HG03066 (cell line): ENCODE measurements around the gene LITAFD.

Source experiments
- ATAC-seq: cut with Tn5 transposase; IDR thresholded peaks from one replicate; pipeline ENCODE4 v1.9.1; 2021; ENCODE audit warnings: low read depth; ENCODE audit not compliant: unreplicated experiment

LITAFD gene

GRCh38 chr16:8890549-8890921 lies 8.4 kb downstream of the LITAFD start:
- no peak for ATAC-seq

DNA sequence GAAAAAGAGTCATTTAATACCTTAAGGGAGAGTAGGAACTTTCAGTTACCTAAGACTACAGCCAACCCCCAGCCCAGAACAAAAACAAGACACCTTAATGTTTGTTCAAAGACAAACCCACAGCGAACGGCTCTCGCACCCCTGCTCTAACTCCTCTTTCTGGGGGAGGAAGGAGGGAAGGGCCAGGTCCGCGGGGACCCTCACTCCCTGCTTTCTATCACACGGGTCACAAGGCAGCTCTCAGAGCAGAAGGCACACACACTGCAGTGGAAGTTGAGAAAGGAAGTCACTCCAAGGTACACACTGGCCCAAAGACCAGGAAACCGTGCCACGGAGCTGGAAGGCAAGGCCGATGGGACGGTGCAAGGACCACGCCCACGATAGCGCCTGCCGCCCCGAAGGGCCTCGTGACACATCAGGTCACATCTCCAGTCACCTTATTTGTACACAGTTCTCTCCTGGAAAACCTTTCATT lies 10.0 kb downstream of the LITAFD start:
- ATAC-seq: peak; percentile 31

DNA sequence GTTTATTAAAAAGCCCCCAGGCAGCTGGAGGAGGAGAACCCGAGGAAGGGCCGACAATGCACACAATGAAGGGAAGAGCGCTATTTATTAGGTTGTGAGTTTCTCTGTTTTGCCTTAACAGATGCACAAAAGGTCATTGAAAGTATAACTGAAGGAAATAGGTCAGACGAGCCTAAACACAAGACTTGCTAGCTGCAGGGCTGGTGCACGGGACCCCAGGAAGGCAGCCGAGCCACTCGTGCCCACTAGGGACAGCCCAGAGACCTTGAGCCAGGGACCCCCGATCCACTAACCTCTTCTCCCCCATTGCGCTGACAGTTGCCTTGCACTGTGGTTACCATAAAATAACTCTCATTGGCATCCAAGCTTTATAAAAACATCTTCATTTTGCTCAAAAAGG lies 11.3 kb downstream of the LITAFD start:
- no peak for ATAC-seq

- no peak for ATAC-seq
Observed at GRCh38 chr16:8893976-8894690, 12.0 kb downstream of the LITAFD start.

DNA sequence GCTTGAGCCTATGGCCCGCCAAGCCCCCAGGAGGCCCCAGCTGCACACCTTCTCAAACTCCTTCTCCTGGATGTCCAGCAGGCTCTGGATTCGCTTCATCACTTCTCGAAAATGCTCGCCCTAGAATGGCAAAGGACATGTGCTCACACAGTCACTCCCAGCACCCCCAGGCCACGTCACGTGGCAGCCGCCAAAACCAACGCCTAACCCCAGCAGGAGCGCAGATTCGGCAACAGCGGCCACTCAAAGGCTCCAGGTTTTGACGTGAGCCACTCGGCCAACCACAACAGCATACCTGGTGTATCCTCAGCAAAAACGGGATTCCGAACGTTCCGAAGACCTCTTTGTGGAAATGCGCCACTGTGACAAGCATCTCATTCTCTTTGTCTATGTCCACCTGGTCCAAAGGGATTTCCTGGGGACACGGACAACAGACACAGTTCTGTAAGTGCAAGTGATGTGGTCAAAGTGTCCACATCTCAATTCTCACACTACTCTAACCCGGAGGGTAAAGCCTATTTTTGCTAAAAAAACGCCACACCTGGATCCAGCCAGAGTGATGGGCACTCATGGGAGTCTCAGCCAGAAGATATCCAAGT lies 12.7 kb downstream of the LITAFD start:
- ATAC-seq: no peak

GRCh38 chr16:8898660-8899318 lies 16.6 kb downstream of the LITAFD start:
- no peak for ATAC-seq

DNA sequence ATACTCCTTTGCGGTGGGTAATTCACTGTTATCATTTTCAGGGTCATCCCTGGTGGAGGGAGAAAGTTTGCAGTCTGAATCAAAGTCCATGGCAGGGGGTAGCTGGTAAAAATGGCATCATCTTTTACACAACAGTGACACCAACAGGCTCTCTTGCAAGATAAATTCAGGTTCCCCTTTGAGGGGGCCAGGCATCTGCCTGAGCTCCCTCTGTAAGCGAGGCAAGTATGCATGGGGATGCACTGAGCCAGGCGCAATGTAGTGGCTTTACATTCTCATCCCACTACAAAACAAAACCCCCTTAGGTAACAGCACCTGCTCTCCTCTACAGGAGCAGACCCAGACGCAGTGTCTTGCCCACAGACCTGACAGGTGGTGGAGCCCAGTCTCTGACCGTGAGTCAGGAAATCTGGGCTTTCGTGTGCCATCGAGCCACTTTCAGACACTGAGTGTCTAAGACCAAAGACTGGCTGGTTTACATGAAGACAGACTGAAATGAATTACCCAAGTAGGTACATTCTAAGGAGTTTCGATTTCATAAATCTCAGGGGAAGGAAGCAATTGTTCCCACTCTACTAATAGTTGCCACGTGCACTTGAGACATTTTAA lies 17.7 kb downstream of the LITAFD start:
- no peak for ATAC-seq

GRCh38 chr16:8900343-8900742 lies 18.2 kb downstream of the LITAFD start:
- no peak for ATAC-seq

GRCh38 chr16:8901320-8901861 lies 19.2 kb downstream of the LITAFD start:
- ATAC-seq: no peak

GRCh38 chr16:8903004-8903403 lies 20.9 kb downstream of the LITAFD start:
- no peak for ATAC-seq

DNA sequence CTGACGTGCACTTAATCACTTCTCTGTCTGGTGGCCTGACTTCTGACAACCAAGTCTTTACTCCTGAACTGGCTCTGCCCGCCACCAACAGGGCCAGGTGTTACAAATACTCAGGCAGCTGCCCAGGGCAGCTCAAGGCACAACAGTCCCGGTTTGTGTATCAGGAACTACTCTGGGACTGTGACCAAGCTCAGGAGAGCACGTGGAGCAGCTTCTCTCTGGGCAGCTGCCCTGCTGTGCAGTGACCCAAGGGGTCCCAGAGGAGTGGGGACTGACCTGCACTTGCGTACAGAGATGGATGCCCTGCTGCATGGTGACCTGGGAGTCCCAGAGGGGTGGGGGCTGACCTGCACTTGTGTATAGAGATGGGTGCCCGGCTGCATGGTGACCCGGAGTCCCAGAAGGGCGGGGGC lies 21.9 kb downstream of the LITAFD start:
- no peak for ATAC-seq

DNA sequence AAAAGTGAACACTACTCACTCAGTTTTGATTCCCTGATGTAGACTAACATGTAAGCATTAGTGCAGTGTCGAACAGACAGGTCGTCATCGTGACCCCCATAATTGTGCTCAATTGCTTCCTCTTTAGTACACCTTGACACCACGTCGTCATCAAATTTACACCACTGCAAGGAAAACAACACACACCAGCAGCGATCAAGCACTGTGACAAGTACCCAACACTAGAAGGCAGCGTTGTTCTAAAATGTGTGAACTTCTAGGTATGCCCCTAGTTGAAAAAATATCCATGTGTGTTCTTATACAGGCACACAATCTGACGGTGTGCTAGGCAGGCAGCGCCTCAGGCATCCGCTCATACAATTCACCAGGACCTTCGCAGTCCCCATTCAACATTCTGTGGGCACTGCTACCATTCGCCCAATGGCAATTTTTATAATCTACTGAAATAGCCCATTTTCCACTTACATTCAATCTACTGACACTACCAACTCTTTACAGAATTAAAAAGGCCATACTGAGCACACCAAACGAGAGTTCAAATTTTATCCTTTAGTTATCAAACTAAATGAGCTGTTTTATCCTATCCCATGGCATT lies 23.1 kb downstream of the LITAFD start:
- ATAC-seq: no peak

DNA sequence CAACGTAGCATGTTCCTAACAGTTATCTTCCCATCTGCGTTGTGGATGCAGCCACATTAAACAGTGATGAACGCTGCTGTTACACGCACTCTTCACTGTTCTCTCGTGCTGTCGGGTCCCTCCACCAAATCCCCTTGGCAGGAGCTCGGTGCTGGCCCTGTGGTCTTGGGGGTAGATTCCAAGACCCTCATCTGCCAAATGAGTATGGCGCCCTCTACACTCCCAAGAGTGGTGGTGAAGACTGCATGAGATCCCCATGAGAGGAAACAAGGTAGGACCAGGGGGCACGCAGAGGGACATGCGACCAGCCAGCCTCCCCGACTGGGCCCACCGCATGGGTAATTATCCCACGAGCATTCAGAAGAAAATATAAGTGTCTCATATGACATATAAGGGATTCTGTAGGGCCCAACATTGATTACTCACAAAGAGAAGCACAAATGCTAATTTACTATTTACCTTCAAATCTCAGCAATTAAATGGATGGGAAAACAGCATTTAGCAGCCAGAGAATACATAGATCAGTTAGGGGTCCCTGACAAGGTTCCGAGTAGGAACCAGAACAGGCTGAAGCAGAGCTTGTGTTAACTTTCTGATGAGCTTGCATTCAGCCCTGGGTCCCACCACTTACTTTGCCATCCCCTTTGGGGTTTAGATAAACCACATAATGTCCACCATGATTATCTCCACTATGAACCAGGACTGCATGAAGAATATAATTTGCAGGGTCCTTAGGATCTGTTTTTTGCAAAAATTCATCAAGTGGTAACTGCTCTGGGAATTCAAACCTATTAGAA lies 23.8 kb downstream of the LITAFD start:
- ATAC-seq: no peak

DNA sequence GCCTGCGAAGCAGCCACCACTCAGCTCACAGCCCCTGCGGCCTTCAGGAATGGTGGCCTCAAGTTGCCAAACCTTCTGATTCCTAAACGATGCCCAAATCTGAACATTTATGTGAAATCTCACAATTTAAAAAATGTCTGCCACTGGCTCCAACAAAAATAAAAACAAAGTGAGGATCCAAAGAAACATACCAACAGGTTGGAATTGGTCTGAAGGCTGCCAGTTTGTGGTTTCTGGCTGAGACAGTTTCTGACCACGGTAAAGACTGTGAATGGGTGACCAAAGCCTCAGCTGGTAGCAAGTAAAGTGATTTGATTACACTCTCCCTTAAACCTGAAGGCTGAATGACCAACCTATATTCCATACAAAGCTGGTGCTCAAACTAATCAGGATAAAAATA lies 24.9 kb downstream of the LITAFD start:
- ATAC-seq: no peak

DNA sequence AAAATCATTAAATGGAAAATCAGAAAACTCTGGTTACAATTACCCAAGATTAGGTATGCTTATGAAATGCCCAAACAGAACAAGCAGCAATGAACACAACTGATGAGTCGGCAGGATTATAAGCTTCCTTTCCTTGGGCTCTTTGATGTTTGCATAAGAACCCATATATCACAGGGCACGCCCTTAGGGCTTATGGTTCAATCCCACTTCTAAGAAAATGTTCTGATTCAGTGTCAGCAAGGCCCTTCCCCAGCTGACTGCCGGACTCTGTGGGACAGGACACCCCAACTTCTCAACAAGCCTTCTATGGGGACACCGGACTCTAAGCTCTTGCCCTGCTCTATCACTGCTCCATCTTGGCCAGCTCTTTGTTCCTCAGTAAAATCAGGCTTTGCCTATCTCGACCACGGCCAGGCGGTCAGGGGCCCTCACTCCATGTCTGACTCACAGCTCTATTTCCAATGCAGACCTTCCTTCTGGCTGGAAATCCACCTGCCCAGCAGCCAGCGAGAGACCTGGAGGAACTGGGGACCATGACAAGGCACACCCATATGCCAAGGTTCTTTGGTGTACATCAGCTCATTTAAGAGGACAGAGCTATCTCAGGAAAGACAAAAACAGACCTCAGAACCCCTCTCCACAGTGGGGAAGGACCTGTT lies 26.8 kb downstream of the LITAFD start:
- ATAC-seq: no peak

DNA sequence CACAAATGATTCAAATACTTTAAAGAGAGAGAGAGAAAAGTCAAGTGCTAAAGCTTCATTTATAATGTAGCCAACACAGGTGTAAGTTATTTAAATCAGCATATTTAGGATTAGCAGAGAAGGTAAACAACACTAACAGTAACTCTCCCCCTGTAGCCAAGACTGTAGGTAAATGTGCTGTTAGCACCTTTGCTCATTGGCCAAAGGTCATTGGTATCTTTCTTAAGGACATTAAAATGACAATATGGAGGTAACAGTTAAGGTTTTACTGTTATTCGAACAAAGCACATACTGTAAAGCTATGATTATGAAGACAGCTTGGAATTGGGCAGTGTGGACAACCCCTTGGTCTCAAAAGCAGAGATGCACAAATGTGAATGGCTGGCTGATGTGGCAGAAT lies 28.7 kb downstream of the LITAFD start:
- no peak for ATAC-seq

DNA sequence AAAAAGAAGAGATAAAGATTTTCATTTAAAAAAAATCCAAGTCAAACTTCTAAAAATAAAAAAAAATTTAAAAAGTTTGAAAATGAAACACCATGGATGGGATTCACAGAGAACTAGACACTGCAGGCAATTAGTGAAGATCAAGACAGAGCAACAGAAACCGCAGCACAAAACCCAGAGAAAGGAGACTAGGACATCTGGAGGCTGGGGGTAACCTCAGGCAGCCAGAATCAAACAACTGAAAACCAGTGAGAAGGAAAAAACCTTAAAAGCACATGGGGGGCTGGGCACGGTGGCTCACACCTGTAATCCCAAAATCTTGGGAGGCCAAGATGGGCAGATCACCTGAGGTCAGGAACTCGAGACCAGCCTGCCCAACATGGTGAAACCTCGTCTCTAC lies 30.6 kb downstream of the LITAFD start:
- ATAC-seq: no peak

GRCh38 chr16:8914098-8914497 lies 31.9 kb downstream of the LITAFD start:
- no peak for ATAC-seq

DNA sequence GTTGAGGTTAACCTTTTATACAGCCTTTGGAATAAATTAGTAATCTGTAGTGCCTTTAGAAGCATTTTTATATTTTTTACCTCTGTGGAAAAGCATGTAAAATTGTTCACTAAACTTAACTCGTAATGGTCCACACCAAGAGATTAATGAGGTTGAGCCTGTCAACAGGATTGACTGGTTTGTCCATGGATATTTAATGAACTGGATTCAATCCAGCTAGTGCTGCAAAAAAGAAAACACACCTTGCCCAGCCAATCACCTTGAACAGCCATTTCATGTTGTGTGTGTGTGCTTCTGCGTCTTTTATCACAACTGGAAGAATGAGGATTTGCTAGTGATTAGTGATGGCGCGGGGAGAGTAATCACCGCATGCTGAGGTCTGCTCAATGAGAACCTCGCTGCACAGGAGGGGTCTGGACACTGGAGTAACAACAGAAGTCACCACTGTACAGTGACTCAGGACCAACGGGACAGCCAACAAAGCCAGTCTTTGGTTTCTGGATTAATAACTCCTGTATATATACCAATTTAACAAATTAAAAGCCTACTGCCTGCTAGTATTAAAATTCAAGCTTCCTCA lies 33.7 kb downstream of the LITAFD start:
- ATAC-seq: no peak
